Upper lobe of left lung (tissue), 6 donors: Measurements from ENCODE around the gene MRPL19. TPM values are rescaled to one million over a fixed set of nuclear protein-coding genes. Genes with fewer than 3 reads are reported as not detected.

Experiments
- ATAC-seq, 2 donors: fragments of 200-7000 bp; cut with Tn5 transposase; one replicate each; pipeline ENCODE4 v1.9.1; 2022; ENCODE audit warnings: mild to moderate bottlenecking in 2 of 2, moderate library complexity in 2 of 2; ENCODE audit not compliant: low FRiP score in 2 of 2
- DNase-seq, 2 donors: peaks; one replicate each; pipeline ENCODE4 v3.0.0-alpha.2; 2019 to 2020
- H3K27ac ChIP-seq, 4 donors: fragments of 200-600 bp; sonication (generic); one replicate each; pipeline ENCODE4 v1.5.1; 2016 to 2019
- H3K27me3 ChIP-seq, 4 donors: fragments of 200-600 bp; sonication (generic); one replicate each; pipeline ENCODE4 v1.5.1; 2017 to 2019
- H3K36me3 ChIP-seq, 4 donors: fragments of 200-600 bp; sonication (generic); one replicate each; pipeline ENCODE4 v1.5.1; 2016 to 2019
- H3K4me1 ChIP-seq, 4 donors: fragments of 200-600 bp; sonication (generic); one replicate each; pipeline ENCODE4 v1.5.1; 2018 to 2019
- H3K4me3 ChIP-seq, 4 donors: fragments of 200-600 bp; sonication (generic); one replicate each; pipeline ENCODE4 v1.5.1; 2017 to 2019; ENCODE audit warnings: mild to moderate bottlenecking in 2 of 4, moderate library complexity in 1 of 4
- H3K9me3 ChIP-seq, 4 donors: fragments of 200-600 bp; sonication (generic); one replicate each; pipeline ENCODE4 v1.5.1; 2018 to 2019
- EP300 ChIP-seq, 4 donors: sonication (generic); formaldehyde crosslinking; IDR thresholded peaks; one replicate each; pipeline ENCODE4 v1.5.1; 2017; ENCODE audit warnings: antibody characterized with exemption in 4 of 4, control low read depth in 2 of 4
- POLR2A ChIP-seq, 4 donors: fragments of 450-650 bp; IDR thresholded peaks; one replicate each; pipeline ENCODE4 v1.5.1; 2016 to 2017; ENCODE audit warnings: antibody characterized with exemption in 4 of 4, mild to moderate bottlenecking in 2 of 4
- POLR2AphosphoS5 ChIP-seq, 2 donors: sonication (generic); formaldehyde crosslinking; IDR thresholded peaks; one replicate each; pipeline ENCODE4 v1.5.1; 2017; ENCODE audit warnings: antibody characterized with exemption in 2 of 2
- WGBS, 2 donors: methylation state at CpG; one replicate each; pipeline ENCODE4 v1.1.5; 2017 to 2018; 5-methylcytosine and 5-hydroxymethylcytosine counted together
- total RNA-seq, 6 donors: library from RNA; depleted of rRNA in 4 of 6; stranded (reverse); fragments of >200 nt in 4 of 6; gene quantifications; one replicate each; pipeline versions ENCODE4 v1.1.0 to v1.2.1, GENCODE V29; 2016 to 2021
- TF ChIP-seq, protein P1 (sequence below), 6 experiments: fragments of 450-650 bp in 4 of 6; fragments of 200-600 bp in 2 of 6; sonication (generic) in 2 of 6; IDR thresholded peaks; one replicate each; pipeline ENCODE4 v1.5.1; 2016 to 2019; ENCODE audit warnings: antibody characterized with exemption in 6 of 6
- donor health status: DM: no; HTN: no; CAD: no; lungs with moderate emphysema.
- donor health status: DM: no; HTN: yes; CAD: no; lungs with severe emphysema.

MRPL19 gene
- total RNA-seq, result 10 to 100 TPM; 23.4 to 34.3 (median 30.7) TPM

DNA sequence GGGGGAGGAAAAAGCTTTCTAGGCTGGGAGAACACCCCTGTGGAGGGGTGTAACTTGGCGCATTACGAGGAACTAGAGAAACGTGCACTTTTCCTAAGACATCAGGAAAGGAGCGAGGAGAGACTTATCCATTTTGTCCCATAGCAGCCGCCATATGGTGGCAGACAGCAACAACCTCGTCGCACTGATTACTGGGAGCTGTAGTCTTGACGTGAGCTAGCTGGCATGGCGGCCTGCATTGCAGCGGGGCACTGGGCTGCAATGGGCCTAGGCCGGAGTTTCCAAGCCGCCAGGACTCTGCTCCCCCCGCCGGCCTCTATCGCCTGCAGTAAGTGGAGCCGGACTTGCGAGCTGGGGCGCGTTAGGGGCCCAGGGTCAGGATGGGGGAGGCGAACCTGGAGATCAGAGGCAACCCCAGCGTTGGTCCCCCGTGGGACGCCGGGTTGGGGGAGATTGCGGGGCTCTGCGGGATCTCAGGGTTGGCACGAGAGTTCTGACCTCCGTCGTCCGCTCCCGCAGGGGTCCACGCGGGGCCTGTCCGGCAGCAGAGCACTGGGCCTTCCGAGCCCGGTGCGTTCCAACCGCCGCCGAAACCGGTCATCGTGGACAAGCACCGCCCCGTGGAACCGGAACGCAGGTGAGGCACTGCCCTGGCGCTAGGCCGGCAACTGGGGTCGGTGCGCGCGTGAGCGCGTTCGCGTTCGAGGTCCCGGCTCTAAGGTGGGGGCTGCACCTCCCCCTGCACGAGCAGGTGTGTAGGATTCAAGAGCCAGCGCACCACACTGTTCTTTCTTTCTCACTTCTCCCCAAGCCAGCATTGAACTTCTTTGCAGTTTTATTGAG, at the start of gene MRPL19:
MRPL19 (plus strand) TSS at position 201 of the 843 bp plus-strand sequence; CDS start at position 226, 25 bp downstream.
- TF ChIP-seq POLR2A (IDR thresholded peaks at IDR 0.05) (peak in 1 of 4 donors; percentile 67), POLR2AphosphoS5 (IDR thresholded peaks at IDR 0.05) (peak in 1 of 2 donors; percentile 90), EP300 (IDR thresholded peaks at IDR 0.05) (no peak)
- TF ChIP-seq, protein P1, sequence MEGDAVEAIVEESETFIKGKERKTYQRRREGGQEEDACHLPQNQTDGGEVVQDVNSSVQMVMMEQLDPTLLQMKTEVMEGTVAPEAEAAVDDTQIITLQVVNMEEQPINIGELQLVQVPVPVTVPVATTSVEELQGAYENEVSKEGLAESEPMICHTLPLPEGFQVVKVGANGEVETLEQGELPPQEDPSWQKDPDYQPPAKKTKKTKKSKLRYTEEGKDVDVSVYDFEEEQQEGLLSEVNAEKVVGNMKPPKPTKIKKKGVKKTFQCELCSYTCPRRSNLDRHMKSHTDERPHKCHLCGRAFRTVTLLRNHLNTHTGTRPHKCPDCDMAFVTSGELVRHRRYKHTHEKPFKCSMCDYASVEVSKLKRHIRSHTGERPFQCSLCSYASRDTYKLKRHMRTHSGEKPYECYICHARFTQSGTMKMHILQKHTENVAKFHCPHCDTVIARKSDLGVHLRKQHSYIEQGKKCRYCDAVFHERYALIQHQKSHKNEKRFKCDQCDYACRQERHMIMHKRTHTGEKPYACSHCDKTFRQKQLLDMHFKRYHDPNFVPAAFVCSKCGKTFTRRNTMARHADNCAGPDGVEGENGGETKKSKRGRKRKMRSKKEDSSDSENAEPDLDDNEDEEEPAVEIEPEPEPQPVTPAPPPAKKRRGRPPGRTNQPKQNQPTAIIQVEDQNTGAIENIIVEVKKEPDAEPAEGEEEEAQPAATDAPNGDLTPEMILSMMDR (IDR thresholded peaks at IDR 0.05), result peak in 2 of 6 experiments; percentile 5 to 30
- Histone ChIP-seq H3K4me3 (peak within 1 kb of the TSS; percentile 70 to 96 (median 80)), H3K27me3 (no peaks in the 10 kb centered on the region), H3K27ac (peak within 1 kb of the TSS; percentile 74 to 87 (median 83)), H3K4me1 (peaks cover 14 to 26% (median 16%) of the 10 kb centered on the region in 4 donors), H3K36me3 (peaks cover 0 to 14% (median 7%) of the 10 kb centered on the region in 4 donors), H3K9me3 (no peaks in the 10 kb centered on the region)
- ATAC-seq (peak; percentile 97 to 99), DNase-seq (peak; percentile 90 to 91)
- 0 to 1% methylated on average over 24 to 51 of the region's 60 CpGs for WGBS, 2 donors

DNA sequence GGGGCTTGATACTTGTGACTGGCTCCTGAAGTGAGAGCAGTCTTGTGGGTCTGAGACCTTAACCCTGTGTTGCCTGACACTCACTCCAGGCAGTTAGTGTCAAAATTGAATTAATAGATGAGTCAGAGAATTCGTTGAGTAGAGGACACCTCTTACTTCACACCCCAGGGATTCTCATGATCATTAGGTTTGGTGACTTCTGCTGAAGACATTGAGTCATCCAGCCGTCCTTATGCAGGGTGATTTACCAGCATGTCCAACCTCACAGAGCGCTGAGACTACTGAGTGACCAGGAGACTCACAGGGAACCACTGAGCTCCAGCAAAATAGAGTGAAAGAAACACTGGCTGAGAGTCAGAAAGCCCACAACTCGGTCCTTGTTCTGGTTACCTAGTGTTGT, 49.8 kb upstream of the MRPL19 start:
- Histone ChIP-seq H3K27me3 (no peaks in the 10 kb centered on the region), H3K36me3 (no peaks in the 10 kb centered on the region), H3K4me3 (no peak overlapping the region), H3K27ac (no peak overlapping the region), H3K4me1 (peaks cover 0 to 5% (median 0%) of the 10 kb centered on the region in 4 donors), H3K9me3 (no peaks in the 10 kb centered on the region)
- no peak for TF ChIP-seq POLR2AphosphoS5 (IDR thresholded peaks at IDR 0.05)
- TF ChIP-seq EP300 (IDR thresholded peaks at IDR 0.05), result no peak
- TF ChIP-seq, protein P1 (IDR thresholded peaks at IDR 0.05), result no peak
- no peak for TF ChIP-seq POLR2A (IDR thresholded peaks at IDR 0.05)
- DNase-seq, result no peak
- ATAC-seq, result no peak
- 79 to 81% methylated on average over 4 of the region's 4 CpGs for WGBS, 2 donors

DNA sequence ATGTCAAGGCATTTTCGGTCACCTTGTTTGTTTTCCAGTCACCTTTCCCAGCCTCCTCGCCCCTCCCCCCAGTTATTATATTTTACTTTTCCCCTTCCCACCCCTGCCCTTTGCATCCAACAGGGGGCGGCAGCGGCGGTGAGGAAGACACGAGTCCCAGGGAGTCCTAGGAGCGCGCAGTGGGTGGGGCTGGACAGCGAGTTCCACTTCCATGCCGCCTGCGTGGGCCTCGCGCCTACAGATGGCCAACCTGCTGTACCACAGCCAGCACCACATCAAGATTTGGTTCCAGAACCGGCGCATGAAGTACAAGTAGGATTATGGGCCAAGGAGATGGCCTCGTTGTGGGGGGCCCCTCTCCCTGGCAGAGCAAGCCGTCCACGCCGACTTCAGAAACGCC, 48.6 kb upstream of the MRPL19 start:
- H3K27ac ChIP-seq, result no peak overlapping the region
- WGBS, 2 donors, result 90 to 95% methylated on average over 17 to 20 of the region's 20 CpGs
- ATAC-seq, result peak in 1 of 2 donors; percentile 12
- peaks cover 0 to 5% (median 2%) of the 10 kb centered on the region in 4 donors for H3K4me1 ChIP-seq
- no peak for TF ChIP-seq POLR2AphosphoS5 (IDR thresholded peaks at IDR 0.05)
- TF ChIP-seq POLR2A (IDR thresholded peaks at IDR 0.05), result no peak
- TF ChIP-seq, protein P1 (IDR thresholded peaks at IDR 0.05), result no peak
- no peak for TF ChIP-seq EP300 (IDR thresholded peaks at IDR 0.05)
- peak in 1 of 2 donors; percentile 49 for DNase-seq
- no peak overlapping the region for H3K4me3 ChIP-seq
- H3K9me3 ChIP-seq, result no peaks in the 10 kb centered on the region
- H3K27me3 ChIP-seq, result no peaks in the 10 kb centered on the region
- H3K36me3 ChIP-seq, result no peaks in the 10 kb centered on the region

DNA sequence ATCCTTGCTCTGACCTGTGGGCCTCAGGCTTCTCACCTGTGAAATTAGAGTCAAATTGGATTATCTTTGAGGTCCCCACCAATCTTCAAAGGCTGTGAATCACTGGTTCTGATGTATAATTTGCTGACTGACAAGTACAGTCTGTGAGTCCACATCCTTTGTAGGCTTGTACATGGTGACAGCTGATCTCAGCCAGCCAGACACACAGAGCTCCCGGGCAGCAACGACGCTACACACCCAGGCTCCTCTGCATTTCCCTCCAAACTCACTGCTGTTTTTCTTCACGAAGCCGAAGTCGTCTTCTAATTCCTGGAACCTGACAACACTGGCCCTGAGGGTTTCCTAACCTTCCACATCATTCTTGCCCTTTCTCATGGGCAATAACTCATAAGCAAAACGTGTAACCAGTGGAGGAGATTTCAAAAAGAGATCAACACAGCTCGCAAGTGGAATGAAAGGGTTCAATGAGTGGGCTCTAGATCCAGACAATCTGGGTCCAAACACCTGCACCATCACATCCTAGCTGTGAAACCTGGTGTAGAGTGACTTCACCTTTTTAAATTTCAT, 47.9 kb upstream of the MRPL19 start:
- H3K27ac ChIP-seq, result no peak overlapping the region
- H3K4me1 ChIP-seq, result peaks cover 0 to 5% (median 2%) of the 10 kb centered on the region in 4 donors
- 86 to 90% methylated on average over 8 of the region's 8 CpGs for WGBS, 2 donors
- H3K9me3 ChIP-seq, result no peaks in the 10 kb centered on the region
- DNase-seq (no peak), ATAC-seq (no peak)
- no peak overlapping the region for H3K4me3 ChIP-seq
- no peaks in the 10 kb centered on the region for H3K27me3 ChIP-seq
- TF ChIP-seq POLR2AphosphoS5 (IDR thresholded peaks at IDR 0.05), result no peak
- TF ChIP-seq EP300 (IDR thresholded peaks at IDR 0.05), result no peak
- no peak for TF ChIP-seq POLR2A (IDR thresholded peaks at IDR 0.05)
- TF ChIP-seq, protein P1 (IDR thresholded peaks at IDR 0.05), result no peak
- no peaks in the 10 kb centered on the region for H3K36me3 ChIP-seq
